Neural cell (in vitro differentiated cells): ENCODE data around the gene ZBTB46. TPM values are rescaled to one million over a fixed set of nuclear protein-coding genes. Genes with fewer than 3 reads are reported as not detected.

ENCODE experiments used
- H2AFZ ChIP-seq: fragments of 200-600, 300-800 bp; sonication (generic), shearing (Covaris generic); 2 replicates; pipeline ENCODE4 v1.6.0; 2014; ENCODE audit warnings: low read depth, mild to moderate bottlenecking, antibody characterized with exemption, low read length, moderate library complexity
- H3F3A ChIP-seq: fragments of 200-600 bp; shearing (Covaris generic); 2 replicates; pipeline ENCODE4 v1.6.1; 2016; ENCODE audit warnings: mild to moderate bottlenecking, moderate library complexity, mixed read lengths, antibody characterized with exemption, low read length; ENCODE audit not compliant: insufficient read depth, poor library complexity, severe bottlenecking
- H3K27ac ChIP-seq: fragments of 200-600, 300-800 bp; sonication (generic), shearing (Covaris generic); 2 replicates; pipeline ENCODE4 v1.5.1; 2014; ENCODE audit warnings: mild to moderate bottlenecking, low read length, moderate library complexity
- H3K27me3 ChIP-seq: fragments of 300-800, 200-600 bp; sonication (generic), shearing (Covaris generic); 2 replicates; pipeline ENCODE4 v1.6.0; 2014; ENCODE audit warnings: mild to moderate bottlenecking, low read depth, low read length, moderate library complexity; ENCODE audit not compliant: insufficient read depth
- H3K36me3 ChIP-seq: fragments of 300-800, 200-600 bp; sonication (generic), shearing (Covaris generic); 2 replicates; pipeline ENCODE4 v1.5.1; 2014; ENCODE audit warnings: mild to moderate bottlenecking, antibody characterized with exemption, low read length, moderate library complexity; ENCODE audit not compliant: insufficient read depth
- H3K4me2 ChIP-seq: fragments of 300-800, 200-600 bp; sonication (generic), shearing (Covaris generic); 2 replicates; pipeline ENCODE4 v1.6.0; 2014; ENCODE audit warnings: mild to moderate bottlenecking, low read length
- H3K4me3 ChIP-seq: fragments of 300-800, 200-600 bp; sonication (generic), shearing (Covaris generic); 2 replicates; pipeline ENCODE4 v1.5.1; 2014; ENCODE audit warnings: mild to moderate bottlenecking, low read length, moderate library complexity
- H3K79me2 ChIP-seq: fragments of 200-600 bp; shearing (Covaris generic); replicated peaks from 2 replicates; pipeline ENCODE4 v1.6.0; 2014; ENCODE audit warnings: mild to moderate bottlenecking, low read length, moderate library complexity; ENCODE audit not compliant: insufficient read depth
- H3K9ac ChIP-seq: fragments of 300-800, 200-600 bp; sonication (generic), shearing (Covaris generic); 2 replicates; pipeline ENCODE4 v1.6.1; 2016; ENCODE audit warnings: mild to moderate bottlenecking, low read length, mixed read lengths
- H3K9me2 ChIP-seq: fragments of 200-600 bp; shearing (Covaris generic); 2 replicates; pipeline ENCODE4 v1.6.1; 2016; ENCODE audit warnings: mild to moderate bottlenecking, low read length, mixed read lengths; ENCODE audit not compliant: insufficient read depth
- H3K9me3 ChIP-seq: fragments of 200-600, 300-800 bp; sonication (generic), shearing (Covaris generic); 2 replicates; pipeline ENCODE4 v1.6.1; 2016; ENCODE audit warnings: mild to moderate bottlenecking, mixed run types, low read length, moderate library complexity, mixed read lengths
- H4K20me1 ChIP-seq: fragments of 200-600 bp; shearing (Covaris generic); 2 replicates; pipeline ENCODE4 v1.6.1; 2016; ENCODE audit warnings: mild to moderate bottlenecking, mixed run types; ENCODE audit not compliant: insufficient read depth
- EP300 ChIP-seq: fragments of 450-650 bp; conservative IDR thresholded peaks from 2 replicates; pipeline ENCODE4 v1.6.1; 2014; ENCODE audit warnings: antibody characterized with exemption, mild to moderate bottlenecking, moderate library complexity; ENCODE audit not compliant: poor library complexity, severe bottlenecking
- EZH2 ChIP-seq: fragments of 200-600, 300-800 bp; shearing (Covaris generic), sonication (generic); IDR thresholded peaks from 2 replicates; pipeline ENCODE4 v1.6.1; 2014; ENCODE audit warnings: antibody characterized with exemption, low read length, borderline replicate concordance, mild to moderate bottlenecking; ENCODE audit not compliant: insufficient read depth, poor library complexity, severe bottlenecking
- MXI1 ChIP-seq: fragments of 450-650 bp; conservative IDR thresholded peaks from 2 replicates; pipeline ENCODE4 v1.6.1; 2014; ENCODE audit warnings: antibody characterized with exemption, mild to moderate bottlenecking; ENCODE audit not compliant: poor library complexity, severe bottlenecking
- POLR2AphosphoS5 ChIP-seq: IDR thresholded peaks from 2 replicates; pipeline ENCODE4 v1.6.1; 2012
- RAD21 ChIP-seq: fragments of 450-650 bp; conservative IDR thresholded peaks from 2 replicates; pipeline ENCODE4 v1.6.1; 2014; ENCODE audit warnings: antibody characterized with exemption, mild to moderate bottlenecking, moderate library complexity
- SMC3 ChIP-seq: fragments of 450-650 bp; conservative IDR thresholded peaks from 2 replicates; pipeline ENCODE4 v1.6.1; 2014; ENCODE audit warnings: antibody characterized with exemption, mild to moderate bottlenecking, moderate library complexity; ENCODE audit not compliant: poor library complexity
- TAF1 ChIP-seq: IDR thresholded peaks from 2 replicates; pipeline ENCODE4 v1.6.1; 2012; ENCODE audit warnings: low read depth
- polyA plus RNA-seq: library from polyadenylated mRNA; depleted of rRNA; stranded (reverse); fragments of >200 nt; gene quantifications from 2 replicates; pipeline ENCODE4 v1.2.3, GENCODE V29; 2014
- TF ChIP-seq, protein P1 (sequence below): IDR thresholded peaks from 2 replicates; pipeline ENCODE4 v1.6.1; 2012; ENCODE audit warnings: borderline replicate concordance
- TF ChIP-seq, protein P2 (sequence below): fragments of 450-650 bp; IDR thresholded peaks from 2 replicates; pipeline ENCODE4 v1.5.1; 2014; ENCODE audit warnings: antibody characterized with exemption, mild to moderate bottlenecking, moderate library complexity; ENCODE audit not compliant: poor library complexity, severe bottlenecking

Gene ZBTB46
- polyA plus RNA-seq, 1 donor from 2014 or later = 15.0 TPM

DNA sequence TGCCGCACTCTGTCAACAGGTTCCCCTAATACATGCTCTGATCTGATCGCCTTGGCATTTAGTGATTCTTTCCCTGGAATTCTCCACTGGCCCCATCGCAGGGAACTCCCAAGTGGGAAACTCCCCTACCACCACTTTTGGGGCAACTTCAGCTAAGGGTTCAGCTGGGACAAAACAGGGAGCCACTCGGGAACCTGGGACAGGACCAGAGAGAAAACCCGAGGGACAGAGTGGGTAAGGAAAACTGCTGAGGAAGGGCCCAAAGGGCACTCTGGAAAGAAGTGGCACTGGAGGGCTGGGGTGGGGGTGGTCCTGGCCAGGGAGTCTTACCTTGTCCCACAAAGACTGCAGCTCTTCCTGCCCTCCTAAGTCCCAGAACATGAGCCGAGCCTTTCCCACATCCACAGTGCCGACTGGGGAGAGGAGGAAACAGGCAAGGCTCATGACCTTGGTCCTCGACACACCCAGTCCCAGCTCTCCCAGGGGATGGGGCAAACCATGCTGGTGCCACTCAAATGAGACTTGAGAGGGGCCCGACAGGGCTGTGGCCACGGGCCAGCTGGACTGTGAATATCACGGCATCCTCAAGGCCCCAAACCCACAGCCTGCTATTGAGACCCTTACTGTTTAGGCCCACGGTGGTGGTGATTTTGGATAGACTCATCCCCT is 124.9 kb downstream of the ZBTB46 start:
- H3F3A ChIP-seq = no peaks in the 10 kb centered on the region
- peak overlapping the region; percentile 86 for H3K9ac ChIP-seq
- no peaks in the 10 kb centered on the region for H3K9me2 ChIP-seq
- H3K4me2 ChIP-seq = peak overlapping the region; percentile 49
- no peak overlapping the region for H3K27ac ChIP-seq
- no peaks in the 10 kb centered on the region for H4K20me1 ChIP-seq
- no peaks in the 10 kb centered on the region for H3K9me3 ChIP-seq
- H3K27me3 ChIP-seq = no peaks in the 10 kb centered on the region
- peak overlapping the region; percentile 96 for H3K4me3 ChIP-seq
- TF ChIP-seq, protein P1, sequence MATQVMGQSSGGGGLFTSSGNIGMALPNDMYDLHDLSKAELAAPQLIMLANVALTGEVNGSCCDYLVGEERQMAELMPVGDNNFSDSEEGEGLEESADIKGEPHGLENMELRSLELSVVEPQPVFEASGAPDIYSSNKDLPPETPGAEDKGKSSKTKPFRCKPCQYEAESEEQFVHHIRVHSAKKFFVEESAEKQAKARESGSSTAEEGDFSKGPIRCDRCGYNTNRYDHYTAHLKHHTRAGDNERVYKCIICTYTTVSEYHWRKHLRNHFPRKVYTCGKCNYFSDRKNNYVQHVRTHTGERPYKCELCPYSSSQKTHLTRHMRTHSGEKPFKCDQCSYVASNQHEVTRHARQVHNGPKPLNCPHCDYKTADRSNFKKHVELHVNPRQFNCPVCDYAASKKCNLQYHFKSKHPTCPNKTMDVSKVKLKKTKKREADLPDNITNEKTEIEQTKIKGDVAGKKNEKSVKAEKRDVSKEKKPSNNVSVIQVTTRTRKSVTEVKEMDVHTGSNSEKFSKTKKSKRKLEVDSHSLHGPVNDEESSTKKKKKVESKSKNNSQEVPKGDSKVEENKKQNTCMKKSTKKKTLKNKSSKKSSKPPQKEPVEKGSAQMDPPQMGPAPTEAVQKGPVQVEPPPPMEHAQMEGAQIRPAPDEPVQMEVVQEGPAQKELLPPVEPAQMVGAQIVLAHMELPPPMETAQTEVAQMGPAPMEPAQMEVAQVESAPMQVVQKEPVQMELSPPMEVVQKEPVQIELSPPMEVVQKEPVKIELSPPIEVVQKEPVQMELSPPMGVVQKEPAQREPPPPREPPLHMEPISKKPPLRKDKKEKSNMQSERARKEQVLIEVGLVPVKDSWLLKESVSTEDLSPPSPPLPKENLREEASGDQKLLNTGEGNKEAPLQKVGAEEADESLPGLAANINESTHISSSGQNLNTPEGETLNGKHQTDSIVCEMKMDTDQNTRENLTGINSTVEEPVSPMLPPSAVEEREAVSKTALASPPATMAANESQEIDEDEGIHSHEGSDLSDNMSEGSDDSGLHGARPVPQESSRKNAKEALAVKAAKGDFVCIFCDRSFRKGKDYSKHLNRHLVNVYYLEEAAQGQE = no peak
- no peak for TF ChIP-seq POLR2AphosphoS5
- no peak for TF ChIP-seq MXI1
- no peak for TF ChIP-seq EP300
- no peak for TF ChIP-seq TAF1
- TF ChIP-seq, protein P2, sequence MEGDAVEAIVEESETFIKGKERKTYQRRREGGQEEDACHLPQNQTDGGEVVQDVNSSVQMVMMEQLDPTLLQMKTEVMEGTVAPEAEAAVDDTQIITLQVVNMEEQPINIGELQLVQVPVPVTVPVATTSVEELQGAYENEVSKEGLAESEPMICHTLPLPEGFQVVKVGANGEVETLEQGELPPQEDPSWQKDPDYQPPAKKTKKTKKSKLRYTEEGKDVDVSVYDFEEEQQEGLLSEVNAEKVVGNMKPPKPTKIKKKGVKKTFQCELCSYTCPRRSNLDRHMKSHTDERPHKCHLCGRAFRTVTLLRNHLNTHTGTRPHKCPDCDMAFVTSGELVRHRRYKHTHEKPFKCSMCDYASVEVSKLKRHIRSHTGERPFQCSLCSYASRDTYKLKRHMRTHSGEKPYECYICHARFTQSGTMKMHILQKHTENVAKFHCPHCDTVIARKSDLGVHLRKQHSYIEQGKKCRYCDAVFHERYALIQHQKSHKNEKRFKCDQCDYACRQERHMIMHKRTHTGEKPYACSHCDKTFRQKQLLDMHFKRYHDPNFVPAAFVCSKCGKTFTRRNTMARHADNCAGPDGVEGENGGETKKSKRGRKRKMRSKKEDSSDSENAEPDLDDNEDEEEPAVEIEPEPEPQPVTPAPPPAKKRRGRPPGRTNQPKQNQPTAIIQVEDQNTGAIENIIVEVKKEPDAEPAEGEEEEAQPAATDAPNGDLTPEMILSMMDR = no peak
- no peak for TF ChIP-seq SMC3
- TF ChIP-seq RAD21 = no peak
- no peak for TF ChIP-seq EZH2
- no peak overlapping the region for H2AFZ ChIP-seq
- H3K36me3 ChIP-seq = no peaks in the 10 kb centered on the region
- peaks cover 27% of the 10 kb centered on the region for H3K79me2 ChIP-seq

DNA sequence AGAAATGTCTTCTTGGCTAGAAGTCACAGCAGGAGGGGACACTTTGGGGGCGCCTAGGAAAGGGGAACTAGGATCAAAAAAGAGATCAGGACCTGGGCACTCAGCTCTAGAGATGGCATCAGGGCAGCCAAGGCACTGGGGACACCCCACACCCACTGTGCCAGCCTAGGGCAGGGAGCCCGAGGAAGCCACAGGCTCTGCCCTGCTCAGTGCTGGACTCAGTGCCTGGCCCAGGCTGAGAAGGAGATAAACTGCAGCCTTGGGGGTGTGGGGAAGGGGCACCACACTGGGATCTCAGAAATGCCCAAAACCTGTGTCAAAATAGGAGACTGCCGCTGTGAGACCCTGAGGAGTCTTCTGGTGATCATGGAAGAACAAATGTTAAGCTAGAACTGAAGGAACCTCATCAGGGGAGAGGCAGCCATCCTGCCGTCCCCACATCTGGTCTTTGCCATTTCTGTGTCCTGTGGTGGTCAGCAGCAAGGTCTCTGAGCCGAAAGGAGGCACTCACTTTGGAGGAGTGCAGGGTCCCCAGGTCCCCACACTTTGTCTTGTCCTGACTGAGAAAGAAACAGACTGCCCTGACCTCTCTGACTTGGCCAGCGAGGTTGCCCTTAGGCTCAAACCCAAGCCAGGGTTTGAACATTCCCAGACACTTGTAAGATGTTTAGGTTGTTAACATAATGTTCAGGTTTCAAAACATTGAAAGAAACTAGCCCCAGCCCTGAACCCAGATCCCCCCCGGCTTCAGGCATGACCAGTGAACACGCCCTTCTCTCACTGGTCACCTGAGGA is 125.6 kb downstream of the ZBTB46 start:
- Histone ChIP-seq H3K36me3 (no peaks in the 10 kb centered on the region), H3F3A (no peaks in the 10 kb centered on the region), H3K4me2 (no peak overlapping the region), H3K9me3 (no peaks in the 10 kb centered on the region), H3K27me3 (no peaks in the 10 kb centered on the region), H3K4me3 (no peak overlapping the region), H3K79me2 (peaks cover 21% of the 10 kb centered on the region), H2AFZ (no peak overlapping the region), H3K9me2 (no peaks in the 10 kb centered on the region), H3K9ac (no peak overlapping the region), H3K27ac (no peak overlapping the region), H4K20me1 (no peaks in the 10 kb centered on the region)
- TF ChIP-seq, protein P1 = no peak
- TF ChIP-seq MXI1 = no peak
- no peak for TF ChIP-seq EP300
- no peak for TF ChIP-seq TAF1
- no peak for TF ChIP-seq POLR2AphosphoS5
- no peak for TF ChIP-seq EZH2
- TF ChIP-seq, protein P2 = no peak
- TF ChIP-seq SMC3 = no peak
- TF ChIP-seq RAD21 = no peak
